Neuron (in vitro differentiated cells): ENCODE measurements around the gene FBXL13.
"Not testable (repeated sequence)": the region's sequence is repeated elsewhere in the genome, so short reads cannot be mapped to it uniquely, and the experiment has no call there.

Experiments used
- H2AFZ ChIP-seq: one replicate; pipeline ENCODE4 v1.6.1; 2013; ENCODE audit warnings: low read depth, mild to moderate bottlenecking, inconsistent platforms, low read length, moderate library complexity
- H3K27me3 ChIP-seq: one replicate; pipeline ENCODE4 v1.6.1; 2013; ENCODE audit warnings: low read length; ENCODE audit not compliant: insufficient read depth
- H3K36me3 ChIP-seq: one replicate; pipeline ENCODE4 v1.6.1; 2013; ENCODE audit warnings: low read length; ENCODE audit not compliant: insufficient read depth
- H3K4me1 ChIP-seq: one replicate; pipeline ENCODE4 v1.6.1; 2013; ENCODE audit warnings: low read length; ENCODE audit not compliant: insufficient read depth
- H3K4me3 ChIP-seq: 2 replicates; pipeline ENCODE4 v1.5.1; 2013; ENCODE audit warnings: mild to moderate bottlenecking, low read length, moderate library complexity
- H3K9me3 ChIP-seq: one replicate; pipeline ENCODE4 v1.6.1; 2013; ENCODE audit warnings: low read length

FBXL13 gene

DNA sequence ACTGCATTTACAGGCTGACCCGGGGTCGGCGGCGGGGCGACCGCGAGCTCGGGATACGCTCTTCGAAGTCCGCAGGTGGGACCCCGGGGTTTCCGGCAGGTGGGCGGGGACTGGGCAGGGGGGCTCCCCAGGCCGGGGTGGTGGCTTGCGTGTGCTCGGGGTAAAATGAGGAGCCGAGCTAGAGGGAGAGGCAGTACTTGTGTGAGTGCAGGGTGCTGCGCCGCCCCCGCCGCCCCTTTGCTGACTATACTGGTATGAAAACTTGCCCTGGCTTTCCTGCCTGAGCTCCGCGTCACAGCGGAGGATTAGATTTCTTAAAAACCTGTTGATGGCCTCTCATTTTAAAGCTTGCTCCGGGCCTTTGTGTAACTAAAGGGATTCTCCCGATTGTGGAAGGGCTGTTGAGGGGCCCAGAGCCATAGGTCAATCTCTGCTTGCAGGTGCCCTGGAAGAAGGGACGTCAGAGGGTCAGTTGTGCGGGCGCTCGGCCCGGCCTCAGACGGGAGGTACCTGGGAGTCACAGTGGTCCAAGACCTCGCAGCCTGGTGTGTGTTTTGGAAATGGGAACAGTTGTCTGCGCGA is 832 bp upstream of the FBXL13 start:
- Histone ChIP-seq H3K36me3 (peaks cover 16% of the 10 kb centered on the region), H3K9me3 (no peaks in the 10 kb centered on the region), H3K4me1 (peaks cover 14% of the 10 kb centered on the region), H2AFZ (peak overlapping the region; percentile 70), H3K4me3 (peak overlapping the region; percentile 71), H3K27me3 (no peaks in the 10 kb centered on the region)

DNA sequence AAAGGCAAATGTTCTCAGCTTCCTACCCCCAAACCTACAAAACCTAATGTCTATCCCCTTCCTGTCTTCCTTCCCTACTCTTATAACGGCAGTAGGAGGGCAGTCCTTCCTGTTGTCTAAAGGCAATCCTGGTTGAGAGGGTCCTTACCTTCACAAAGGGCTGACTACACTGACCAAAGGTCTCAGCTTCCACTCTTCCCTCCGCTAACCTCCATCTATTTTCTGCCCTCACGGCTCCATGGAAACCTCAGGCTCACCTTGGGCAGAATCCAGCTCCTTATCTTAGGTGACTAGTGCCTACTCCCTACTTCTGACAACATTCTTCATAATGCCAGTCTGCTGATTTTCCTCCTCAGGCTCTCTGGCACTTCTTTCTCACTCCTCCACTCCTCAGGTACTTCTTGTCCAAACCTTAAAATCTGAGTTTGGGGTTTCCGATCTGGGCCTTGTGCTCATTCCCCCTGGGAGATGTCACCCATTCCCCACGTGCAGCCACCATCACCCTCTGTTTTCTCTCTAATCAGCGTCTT is 542 bp downstream of the FBXL13 start:
- Histone ChIP-seq H3K4me3 (peak overlapping the region; percentile 71), H2AFZ (peak overlapping the region; percentile 70), H3K4me1 (peaks cover 14% of the 10 kb centered on the region), H3K36me3 (peaks cover 11% of the 10 kb centered on the region), H3K27me3 (no peaks in the 10 kb centered on the region), H3K9me3 (no peaks in the 10 kb centered on the region)

DNA sequence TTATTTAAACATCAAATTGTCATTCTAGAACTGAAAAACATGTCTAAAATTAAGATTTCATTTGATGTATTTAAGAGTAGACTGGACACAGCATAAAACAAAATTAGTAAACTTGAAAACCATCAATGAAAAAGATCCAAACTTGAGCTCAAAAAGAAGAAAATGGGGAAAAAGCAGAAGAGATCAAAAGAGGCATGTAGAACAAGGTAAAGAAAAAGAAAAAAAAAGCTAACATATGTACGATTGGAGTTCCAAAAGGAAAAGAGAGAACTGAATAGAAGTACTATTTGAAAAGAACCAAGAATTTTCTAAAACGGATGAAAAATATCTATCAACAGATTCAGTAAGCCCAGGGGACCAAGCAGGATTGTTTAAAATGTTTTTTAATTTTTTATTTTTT is 3.6 kb downstream of the FBXL13 start:
- no peaks in the 10 kb centered on the region for H3K9me3 ChIP-seq
- H3K4me3 ChIP-seq, result no peak overlapping the region
- H2AFZ ChIP-seq, result no peak overlapping the region
- no peaks in the 10 kb centered on the region for H3K27me3 ChIP-seq
- peaks cover 11% of the 10 kb centered on the region for H3K4me1 ChIP-seq
- no peaks in the 10 kb centered on the region for H3K36me3 ChIP-seq

DNA sequence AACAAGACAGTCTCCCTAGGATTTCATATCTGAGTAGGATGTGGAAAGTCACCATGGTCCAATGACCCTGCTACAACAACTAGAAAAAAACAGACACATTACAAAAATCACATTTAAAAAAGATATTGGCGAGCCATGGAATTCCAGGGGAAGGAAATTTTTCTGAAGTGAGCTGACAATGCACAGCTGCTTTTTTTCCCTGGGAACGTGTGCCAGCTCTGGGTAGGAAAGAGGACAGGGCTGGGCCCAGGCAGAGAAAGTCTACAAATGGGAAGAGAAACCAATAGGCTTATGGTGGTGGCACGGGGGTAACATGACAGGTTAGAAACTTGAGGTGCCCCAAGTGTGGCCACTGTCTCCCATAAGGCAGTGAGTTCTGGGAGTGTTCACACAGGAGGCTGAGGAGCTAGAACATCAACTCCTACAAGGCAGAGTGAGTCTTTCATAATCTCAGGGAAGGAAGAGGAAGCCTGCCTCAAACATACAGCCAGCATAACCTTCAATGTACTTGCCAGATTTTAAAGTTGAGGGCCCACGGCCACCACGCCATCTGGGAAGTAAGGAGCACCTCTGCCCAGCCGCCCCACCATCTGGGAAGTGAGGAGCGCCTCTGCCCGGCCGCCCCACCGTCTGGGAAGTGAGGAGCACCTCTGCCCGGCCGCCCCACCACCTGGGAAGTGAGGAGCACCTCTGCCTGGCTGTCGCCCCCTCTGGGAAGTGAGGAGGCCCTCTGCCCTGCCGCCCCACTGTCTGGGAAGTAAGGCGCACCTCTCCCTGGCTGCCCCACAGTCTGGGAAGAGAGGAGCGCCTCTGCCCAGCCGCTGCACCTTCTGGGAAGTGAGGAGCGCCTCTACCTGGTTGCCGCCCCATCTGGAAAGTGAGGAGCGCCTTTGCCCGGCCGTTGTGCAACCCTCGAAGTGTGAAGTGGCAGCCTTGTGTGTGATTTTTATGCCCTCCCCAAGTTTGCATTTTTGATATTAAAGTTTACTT is 5.9 kb downstream of the FBXL13 start:
- H3K36me3 ChIP-seq, result no peaks in the 10 kb centered on the region
- H3K4me1 ChIP-seq, result peaks cover 3% of the 10 kb centered on the region
- H3K27me3 ChIP-seq, result no peaks in the 10 kb centered on the region
- H3K9me3 ChIP-seq, result no peaks in the 10 kb centered on the region
- H3K4me3 ChIP-seq, result no peak overlapping the region
- H2AFZ ChIP-seq, result no peak overlapping the region

DNA sequence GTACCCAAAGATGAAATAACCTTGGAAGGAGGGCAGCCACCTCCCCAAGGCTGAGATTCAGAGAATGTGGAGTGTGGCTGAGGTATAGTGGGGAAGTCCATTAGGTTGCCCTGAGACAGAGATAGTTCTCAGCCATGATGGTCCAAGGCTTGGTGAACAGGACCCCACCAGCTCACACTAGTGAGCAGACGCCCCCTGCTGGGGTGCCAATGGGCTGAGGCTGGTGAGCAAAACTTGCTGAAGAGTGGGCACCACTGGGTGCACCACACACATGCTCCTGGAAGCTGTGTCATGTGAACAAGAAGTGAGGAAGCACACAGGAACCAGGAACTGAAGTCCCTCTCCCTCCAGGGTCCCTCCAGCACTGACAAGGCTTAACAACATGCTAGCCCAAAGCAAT is 8.9 kb downstream of the FBXL13 start:
- Histone ChIP-seq H3K9me3 (no peaks in the 10 kb centered on the region), H3K4me1 (no peaks in the 10 kb centered on the region), H3K4me3 (no peak overlapping the region), H2AFZ (no peak overlapping the region), H3K27me3 (no peaks in the 10 kb centered on the region), H3K36me3 (no peaks in the 10 kb centered on the region)

DNA sequence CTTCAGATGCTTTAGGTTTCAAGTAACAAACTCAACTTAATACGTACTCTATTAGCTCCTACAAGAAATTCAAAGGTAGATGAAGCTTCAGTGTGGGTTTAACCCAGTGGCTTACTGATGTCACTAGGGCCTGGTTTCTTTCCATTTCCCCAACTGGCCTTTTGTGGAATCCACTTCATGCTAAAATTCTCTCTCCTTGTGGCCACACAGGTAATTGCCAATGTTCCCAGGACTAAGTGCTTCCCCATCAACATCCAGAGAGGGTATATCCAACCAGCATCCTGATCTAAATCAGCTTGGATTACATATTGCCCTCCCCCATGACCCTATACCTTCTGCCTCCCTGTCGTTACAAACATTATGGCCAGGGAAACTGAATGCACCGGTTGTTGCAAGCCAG is 10.7 kb downstream of the FBXL13 start:
- Histone ChIP-seq H3K4me3 (no peak overlapping the region), H3K9me3 (no peaks in the 10 kb centered on the region), H3K4me1 (no peaks in the 10 kb centered on the region), H3K27me3 (no peaks in the 10 kb centered on the region), H3K36me3 (no peaks in the 10 kb centered on the region), H2AFZ (no peak overlapping the region)

DNA sequence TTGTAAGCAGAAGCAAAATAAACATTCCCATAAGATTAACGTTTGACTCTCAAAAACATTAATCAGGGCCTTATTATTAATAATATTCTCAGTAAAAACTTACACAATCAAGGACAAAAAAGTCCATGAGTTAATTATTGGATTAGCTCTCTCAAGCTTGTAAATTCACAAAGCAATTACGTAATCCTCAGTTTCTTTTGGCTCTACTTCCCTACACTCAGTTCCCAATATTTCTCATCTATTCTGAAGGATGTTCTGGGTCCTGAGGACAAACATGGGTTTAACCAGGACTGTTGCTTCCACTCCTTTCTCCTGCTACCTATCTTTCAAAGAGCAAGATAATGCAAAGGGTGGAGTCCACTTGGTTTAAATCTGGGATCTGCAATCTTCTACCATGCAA is 15.1 kb downstream of the FBXL13 start:
- no peaks in the 10 kb centered on the region for H3K9me3 ChIP-seq
- no peaks in the 10 kb centered on the region for H3K27me3 ChIP-seq
- no peaks in the 10 kb centered on the region for H3K36me3 ChIP-seq
- H3K4me3 ChIP-seq, result no peak overlapping the region
- no peak overlapping the region for H2AFZ ChIP-seq
- H3K4me1 ChIP-seq, result no peaks in the 10 kb centered on the region

DNA sequence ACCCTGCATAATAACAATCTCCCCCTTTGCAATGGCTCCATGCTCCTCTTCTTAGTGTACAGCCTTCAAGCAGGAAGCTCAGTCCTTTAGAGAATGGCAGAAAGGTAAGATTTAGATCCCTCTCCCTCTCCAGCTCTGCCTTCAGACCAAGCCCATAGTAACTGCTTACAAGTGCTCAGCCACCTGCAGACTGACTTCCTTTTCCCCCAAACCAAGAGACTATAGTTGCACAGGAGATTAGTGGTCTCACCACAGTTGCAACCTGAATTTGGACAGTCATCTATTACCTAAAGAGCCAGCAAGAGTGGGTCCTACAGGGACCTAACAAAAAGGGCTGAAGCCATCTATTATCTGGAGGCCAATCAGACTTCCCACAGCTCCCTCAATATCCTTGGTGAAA is 16.5 kb downstream of the FBXL13 start:
- Histone ChIP-seq H3K9me3 (no peaks in the 10 kb centered on the region), H3K4me1 (no peaks in the 10 kb centered on the region), H3K36me3 (peaks cover 4% of the 10 kb centered on the region), H3K27me3 (no peaks in the 10 kb centered on the region), H3K4me3 (no peak overlapping the region), H2AFZ (no peak overlapping the region)

DNA sequence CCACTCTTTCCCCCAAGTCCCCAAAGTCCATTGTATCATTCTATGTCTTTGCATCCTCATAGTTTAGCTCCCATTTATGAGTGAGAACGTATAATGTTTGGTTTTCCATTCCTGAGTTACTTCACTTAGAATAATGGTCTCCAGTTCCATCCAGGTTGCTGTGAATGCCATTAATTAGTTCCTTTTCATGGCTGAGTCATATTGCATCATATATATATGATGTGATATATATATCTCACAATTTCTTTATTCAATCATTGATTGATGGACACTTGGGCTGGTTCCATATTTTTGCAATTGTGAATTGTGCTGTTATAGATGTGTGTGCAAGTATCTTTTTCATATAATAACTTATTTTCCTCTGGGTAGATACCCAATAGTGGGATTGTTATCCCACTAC is 18.6 kb downstream of the FBXL13 start:
- H3K9me3 ChIP-seq, H3K4me3 ChIP-seq: not testable (repeated sequence)

DNA sequence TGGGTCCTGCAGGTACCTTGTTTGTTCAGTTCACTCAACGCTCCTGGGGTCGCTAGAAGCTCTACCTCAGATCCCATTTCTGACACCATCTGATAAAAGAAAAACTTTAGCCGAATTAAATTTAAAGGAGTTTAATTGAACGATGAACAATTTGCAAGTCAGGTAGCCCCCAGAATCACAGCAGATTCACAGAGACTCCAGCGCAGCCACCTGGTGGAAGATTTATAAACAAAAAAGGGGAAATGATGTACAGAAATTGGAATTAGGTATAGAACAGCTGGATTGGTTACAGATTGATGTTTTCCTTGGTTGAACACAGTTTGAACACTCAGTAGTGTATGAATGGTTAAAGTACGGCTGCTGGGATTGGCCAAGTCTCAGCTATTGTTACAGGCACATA is 23.1 kb downstream of the FBXL13 start:
- peaks cover 4% of the 10 kb centered on the region for H3K36me3 ChIP-seq
- H3K27me3 ChIP-seq, result no peaks in the 10 kb centered on the region
- no peak overlapping the region for H3K4me3 ChIP-seq
- H2AFZ ChIP-seq, result no peak overlapping the region
- H3K9me3 ChIP-seq, result peaks cover 2% of the 10 kb centered on the region
- H3K4me1 ChIP-seq, result no peaks in the 10 kb centered on the region

More for the DNA sequence above, 18.6 kb downstream of the FBXL13 start:
- not testable (repeated sequence) for H2AFZ ChIP-seq, H3K27me3 ChIP-seq, H3K36me3 ChIP-seq, H3K4me1 ChIP-seq

DNA sequence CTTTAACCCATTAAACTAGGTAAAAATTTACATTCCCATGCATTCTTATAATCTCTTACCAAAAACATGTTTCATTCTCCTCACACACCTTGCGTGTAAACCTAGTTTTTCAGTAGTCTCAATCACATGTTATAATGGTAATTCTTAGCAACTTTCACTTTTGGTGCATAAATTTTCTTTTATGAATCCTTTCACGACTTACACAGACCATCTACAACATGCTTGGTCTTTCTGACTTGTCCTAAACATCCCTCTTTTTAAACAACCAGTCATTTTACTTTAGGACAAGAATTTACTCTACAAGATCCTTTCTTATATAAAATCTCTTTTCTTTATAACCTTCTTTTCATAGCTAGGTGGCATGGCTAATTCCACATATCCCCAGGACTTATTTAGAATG is 25.8 kb downstream of the FBXL13 start:
- peaks cover 2% of the 10 kb centered on the region for H3K36me3 ChIP-seq
- H3K9me3 ChIP-seq, result peaks cover 2% of the 10 kb centered on the region
- no peaks in the 10 kb centered on the region for H3K4me1 ChIP-seq
- no peaks in the 10 kb centered on the region for H3K27me3 ChIP-seq
- no peak overlapping the region for H3K4me3 ChIP-seq
- H2AFZ ChIP-seq, result no peak overlapping the region

DNA sequence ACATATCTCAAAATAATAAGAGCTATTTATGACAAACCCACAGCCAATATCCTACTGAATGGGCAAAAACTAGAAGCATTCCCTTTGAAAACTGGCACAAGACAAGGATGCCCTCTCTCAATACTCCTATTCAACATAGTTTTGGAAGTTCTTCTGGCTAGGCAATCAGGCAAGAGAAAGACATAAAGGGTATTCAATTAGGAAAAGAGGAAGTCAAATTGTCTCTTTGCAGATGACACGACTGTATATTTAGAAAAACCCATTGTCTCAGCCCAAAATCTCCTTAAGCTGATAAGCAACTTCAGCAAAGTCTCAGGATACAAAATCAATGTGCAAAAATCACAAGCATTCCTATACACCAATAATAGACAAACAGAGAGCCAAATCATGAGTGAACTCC is 32.8 kb downstream of the FBXL13 start:
- H3K4me3 ChIP-seq, H3K9me3 ChIP-seq, H3K27me3 ChIP-seq, H3K36me3 ChIP-seq, H3K4me1 ChIP-seq, H2AFZ ChIP-seq: not testable (repeated sequence)

DNA sequence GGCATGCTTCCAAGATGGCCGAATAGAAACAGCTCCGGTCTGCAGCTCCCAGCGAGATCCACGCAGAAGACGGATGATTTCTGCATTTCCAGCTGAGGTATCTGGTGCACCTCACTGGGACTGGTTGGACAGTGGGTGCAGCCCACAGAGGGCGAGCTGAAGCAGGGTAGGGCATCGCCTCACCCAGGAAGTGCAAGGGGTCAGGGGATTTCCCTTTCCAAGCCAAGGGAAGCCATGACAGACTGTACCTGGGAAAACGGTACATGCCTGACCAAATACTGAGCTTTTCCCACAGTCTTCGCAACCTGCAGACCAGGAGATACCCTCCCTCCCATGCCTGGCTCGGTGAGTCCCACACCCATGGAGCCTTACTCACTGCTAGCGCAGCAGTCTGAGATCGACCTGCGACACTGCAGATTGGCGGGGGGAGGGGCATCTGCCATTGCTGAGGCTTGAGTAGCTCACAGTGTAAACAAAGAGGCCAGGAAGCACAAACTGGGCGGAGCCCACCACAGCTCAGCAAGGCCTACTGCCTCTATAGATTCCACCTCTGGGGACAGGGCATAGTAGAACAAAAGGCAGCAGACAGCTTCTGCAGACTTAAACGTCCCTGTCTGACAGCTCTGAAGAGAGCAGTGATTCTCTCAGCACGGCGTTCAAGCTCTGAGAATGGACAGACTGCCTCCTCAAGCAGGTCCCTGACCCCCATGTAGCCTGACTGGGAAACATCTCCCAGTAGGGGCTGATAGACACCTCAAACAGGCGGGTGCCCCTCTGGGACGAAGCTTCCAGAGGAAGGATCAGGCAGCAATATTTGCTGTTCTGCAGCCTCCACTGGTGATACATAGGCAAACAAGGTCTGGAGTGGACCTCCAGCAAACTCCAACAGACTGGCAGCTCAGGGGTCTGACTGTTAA is 36.5 kb downstream of the FBXL13 start:
- H2AFZ ChIP-seq, result peak overlapping the region; percentile 2
- H3K9me3 ChIP-seq, H3K36me3 ChIP-seq, H3K27me3 ChIP-seq, H3K4me1 ChIP-seq, H3K4me3 ChIP-seq: not testable (repeated sequence)
